Epithelial cell of proximal tubule (primary cell): Measurements from ENCODE around the gene ACOT8. TPM values are rescaled to one million over a fixed set of nuclear protein-coding genes. Genes with fewer than 3 reads are reported as not detected.

Experiments
- DNase-seq: peaks from one replicate; pipeline ENCODE4 v3.0.0-alpha.2; 2011; ENCODE audit warnings: low read depth
- H3K4me3 ChIP-seq: 2 replicates; pipeline ENCODE4 v1.5.1; 2011; ENCODE audit warnings: low read depth, mild to moderate bottlenecking, low read length
- CTCF ChIP-seq: conservative IDR thresholded peaks from 2 replicates; pipeline ENCODE4 v1.5.1; 2012; ENCODE audit warnings: low read depth, mild to moderate bottlenecking, low read length
- total RNA-seq: library from RNA; depleted of rRNA; stranded (reverse); fragments of >200 nt; gene quantifications from 2 replicates; pipeline ENCODE4 v1.2.3, GENCODE V29; 2015

The ACOT8 gene
- total RNA-seq, 1 donor from 2014 or later: 29.1 TPM

DNA sequence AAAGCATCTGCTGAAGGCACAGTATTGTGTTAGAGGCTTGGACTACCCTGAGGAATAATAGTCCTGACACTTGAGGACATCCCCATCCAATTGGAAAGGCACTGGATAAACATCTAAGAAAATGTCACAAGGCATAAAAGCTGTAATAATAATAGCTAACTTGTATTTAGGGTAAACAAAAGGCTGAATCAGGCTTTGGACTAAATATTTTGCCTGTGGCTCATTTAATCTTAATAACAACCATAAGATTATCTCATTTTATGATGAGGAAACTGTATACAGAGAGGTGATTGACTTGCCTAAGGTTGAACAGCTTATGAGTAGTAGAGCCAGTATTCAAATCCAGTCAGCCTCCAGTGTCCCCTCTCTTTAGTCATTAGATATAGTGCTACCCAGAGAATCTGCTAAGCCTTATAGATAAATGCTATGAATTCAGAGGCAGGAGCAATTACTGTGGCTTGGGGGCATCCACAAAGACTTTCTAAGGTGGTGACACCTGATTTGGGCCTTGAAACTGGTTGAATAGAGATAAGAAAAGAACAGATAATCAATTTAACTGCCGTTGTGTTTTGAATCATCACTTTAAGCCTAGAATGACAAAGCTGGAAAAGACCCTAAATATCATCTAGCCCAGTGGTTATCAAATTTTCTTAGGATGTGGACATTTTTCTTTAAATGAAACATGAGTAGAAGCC, 16.4 kb upstream of the ACOT8 start:
- DNase-seq: no peak
- TF ChIP-seq CTCF: no peak
- H3K4me3 ChIP-seq: no peak overlapping the region

GRCh38 chr20:45872626-45873025, 15.4 kb upstream of the ACOT8 start:
- H3K4me3 ChIP-seq: no peak overlapping the region

GRCh38 chr20:45867819-45868176, 10.6 kb upstream of the ACOT8 start:
- no peak for TF ChIP-seq CTCF
- no peak overlapping the region for H3K4me3 ChIP-seq
- no peak for DNase-seq

More at GRCh38 chr20:45872626-45873025, 15.4 kb upstream of the ACOT8 start:
- no peak for DNase-seq
- TF ChIP-seq CTCF: no peak

GRCh38 chr20:45867136-45867818, 10.1 kb upstream of the ACOT8 start:
- DNase-seq: no peak
- TF ChIP-seq CTCF: no peak
- no peak overlapping the region for H3K4me3 ChIP-seq

DNA sequence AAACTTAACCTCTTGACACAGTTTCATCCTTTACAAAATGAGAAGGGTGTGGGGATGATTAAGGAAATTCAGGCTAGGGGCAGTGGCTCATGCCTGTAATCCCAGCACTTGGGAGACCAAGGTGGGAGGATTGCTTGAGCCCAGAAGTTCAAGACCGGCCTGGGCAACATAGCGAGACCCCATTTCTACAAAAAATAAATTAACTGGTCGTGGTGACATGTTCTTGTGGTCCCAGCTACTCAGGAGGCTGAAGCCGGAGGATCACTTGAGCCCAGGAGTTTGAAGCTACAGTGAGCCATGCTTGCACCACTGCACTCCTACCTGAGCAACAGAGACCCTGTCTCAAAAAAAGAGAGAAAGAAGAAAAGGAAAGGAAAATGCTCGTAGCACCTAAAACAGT, 9.3 kb upstream of the ACOT8 start:
- TF ChIP-seq CTCF: no peak
- no peak for DNase-seq
- H3K4me3 ChIP-seq: no peak overlapping the region

- DNase-seq: no peak
- TF ChIP-seq CTCF: no peak
Observed at GRCh38 chr20:45863543-45864470, 6.6 kb upstream of the ACOT8 start.

More at GRCh38 chr20:45863543-45864470, 6.6 kb upstream of the ACOT8 start:
- no peak overlapping the region for H3K4me3 ChIP-seq
